HepG2 (cell line): Measurements from ENCODE around the gene PAPSS1. TPM values are rescaled to one million over a fixed set of nuclear protein-coding genes. Genes with fewer than 3 reads are reported as not detected.

Experiments
- AGO2 ChIP-seq: fragments of 200-400 bp; formaldehyde crosslinking; optimal IDR thresholded peaks from 2 replicates; pipeline ENCODE3; 2017; ENCODE audit warnings: mild to moderate bottlenecking, low read depth, low read length, moderate library complexity
- CREB1 ChIP-seq, 2 experiments: fragments of 450-650 bp in 1 of 2; IDR thresholded peaks; 2 replicates each; pipeline ENCODE4 v1.6.1; 2016 to 2017; ENCODE audit warnings: control low read depth in 1 of 2, mild to moderate bottlenecking in 1 of 2, missing compliant biosample characterization in 1 of 2, missing genetic modification characterization in 1 of 2
- KMT2A ChIP-seq: sonication (generic); formaldehyde crosslinking; IDR thresholded peaks from 2 replicates; pipeline ENCODE4 v1.4.0; 2020; ENCODE audit warnings: missing genetic modification reagents
- NAIF1 ChIP-seq: sonication (generic); formaldehyde crosslinking; IDR thresholded peaks from 2 replicates; pipeline ENCODE4 v1.5.0; 2020; ENCODE audit warnings: mild to moderate bottlenecking, missing genetic modification reagents, borderline replicate concordance
- NONO ChIP-seq, 2 experiments: fragments of 450-650 bp in 1 of 2; sonication (generic) in 1 of 2; formaldehyde crosslinking in 1 of 2; IDR thresholded peaks in 1 of 2; conservative IDR thresholded peaks in 1 of 2; 2 replicates each; pipeline versions ENCODE4 v1.6.1 to v1.8.0; 2017 to 2022; ENCODE audit warnings: mild to moderate bottlenecking in 1 of 2, missing genetic modification reagents in 1 of 2, moderate library complexity in 1 of 2
- NR2F6 ChIP-seq, 2 experiments: IDR thresholded peaks; 2 replicates each; pipeline ENCODE4 v1.6.1; 2016; ENCODE audit warnings: antibody characterized with exemption in 1 of 2, mild to moderate bottlenecking in 1 of 2
- PHB2 ChIP-seq: fragments of 450-650 bp; IDR thresholded peaks from 2 replicates; pipeline ENCODE4 v1.6.1; 2018; ENCODE audit not compliant: partially characterized antibody
- POLR2A ChIP-seq, 2 experiments: IDR thresholded peaks; 2 replicates each; pipeline ENCODE4 v1.6.1; 2011; ENCODE audit warnings: low read depth in 2 of 2, low read length in 2 of 2, mild to moderate bottlenecking in 1 of 2, moderate library complexity in 1 of 2; ENCODE audit not compliant: insufficient read depth in 1 of 2
- SIN3A ChIP-seq: IDR thresholded peaks from 2 replicates; pipeline ENCODE4 v1.6.1; 2011; ENCODE audit warnings: low read depth, mild to moderate bottlenecking, control low read depth, low read length, borderline replicate concordance
- TAF1 ChIP-seq: sonication (generic); formaldehyde crosslinking; IDR thresholded peaks from 2 replicates; pipeline ENCODE4 v1.4.0; 2020; ENCODE audit warnings: missing genetic modification reagents
- TCF12 ChIP-seq, 2 experiments: fragments of 450-650 bp in 1 of 2; sonication (generic) in 1 of 2; formaldehyde crosslinking in 1 of 2; IDR thresholded peaks; 2 replicates each; pipeline versions ENCODE4 v1.6.1 to v1.8.0; 2017 to 2022; ENCODE audit warnings: antibody characterized with exemption in 1 of 2, mild to moderate bottlenecking in 1 of 2, missing genetic modification reagents in 1 of 2, moderate library complexity in 1 of 2
- ZBTB7B ChIP-seq: sonication (generic); formaldehyde crosslinking; IDR thresholded peaks from 2 replicates; pipeline ENCODE4 v1.4.0; 2020; ENCODE audit warnings: missing genetic modification reagents
- ZFX ChIP-seq: sonication (generic); formaldehyde crosslinking; IDR thresholded peaks from 2 replicates; pipeline ENCODE4 v1.4.0; 2020; ENCODE audit warnings: mild to moderate bottlenecking, low read depth, missing genetic modification reagents, moderate library complexity
- ZNF101 ChIP-seq: sonication (generic); formaldehyde crosslinking; IDR thresholded peaks from 2 replicates; pipeline ENCODE4 v1.4.0; 2020; ENCODE audit warnings: mild to moderate bottlenecking, low read depth, missing genetic modification reagents, borderline replicate concordance
- ZNF350 ChIP-seq: sonication (generic); formaldehyde crosslinking; IDR thresholded peaks from 2 replicates; pipeline ENCODE4 v1.4.0; 2020; ENCODE audit warnings: mild to moderate bottlenecking, low read depth, missing genetic modification reagents, borderline replicate concordance
- ZNF552 ChIP-seq: sonication (generic); formaldehyde crosslinking; IDR thresholded peaks from 2 replicates; pipeline ENCODE4 v1.9.0; 2022; ENCODE audit warnings: missing genetic modification reagents, mild to moderate bottlenecking, borderline replicate concordance
- ZNF737 ChIP-seq: sonication (generic); formaldehyde crosslinking; IDR thresholded peaks from 2 replicates; pipeline ENCODE4 v1.5.0; 2020; ENCODE audit warnings: missing genetic modification reagents, mild to moderate bottlenecking, borderline replicate concordance
- ZNF749 ChIP-seq: sonication (generic); formaldehyde crosslinking; IDR thresholded peaks from 2 replicates; pipeline ENCODE4 v1.8.0; 2022; ENCODE audit warnings: mild to moderate bottlenecking, missing genetic modification reagents, moderate library complexity, borderline replicate concordance
- ZNF777 ChIP-seq: sonication (generic); formaldehyde crosslinking; IDR thresholded peaks from 2 replicates; pipeline ENCODE4 v1.4.0; 2020; ENCODE audit warnings: missing genetic modification reagents
- ZNF792 ChIP-seq: IDR thresholded peaks from 2 replicates; pipeline ENCODE4 v1.6.1; 2016
- polyA plus RNA-seq, 8 experiments: library from polyadenylated mRNA; depleted of rRNA in 3 of 8; stranded (reverse) in 7 of 8; unstranded in 1 of 8; fragments of >200 nt; fragmentation: Illumina TruSeq in 4 of 8; extraction: Trizol in 4 of 8; gene quantifications; 2 replicates each; pipeline versions ENCODE4 v1.2.1 to v1.2.3, GENCODE V29; 2011 to 2016; ENCODE audit warnings: low read depth in 4 of 8, missing spikeins in 1 of 8, mixed read lengths in 1 of 8; ENCODE audit not compliant: insufficient read depth in 1 of 8
- total RNA-seq, 5 experiments: library from RNA; depleted of rRNA; stranded (reverse); fragments of >200 nt; fragmentation: Illumina TruSeq; extraction: Trizol; gene quantifications; 2 replicates each; pipeline ENCODE4 v1.2.3, GENCODE V29; 2016; ENCODE audit warnings: low read depth in 1 of 5
- TF ChIP-seq, protein P1 (sequence below): sonication (generic); formaldehyde crosslinking; IDR thresholded peaks from 2 replicates; pipeline ENCODE4 v1.9.0; 2022; ENCODE audit warnings: low read depth, missing genetic modification reagents
- TF ChIP-seq, protein P2 (sequence below): sonication (generic); formaldehyde crosslinking; IDR thresholded peaks from 2 replicates; pipeline ENCODE4 v1.9.0; 2021; ENCODE audit warnings: missing genetic modification reagents, mild to moderate bottlenecking, borderline replicate concordance
- TF ChIP-seq, protein P3 (sequence below): sonication (generic); formaldehyde crosslinking; IDR thresholded peaks from 2 replicates; pipeline ENCODE4 v1.8.0; 2022; ENCODE audit warnings: mild to moderate bottlenecking, missing genetic modification reagents, moderate library complexity
- TF ChIP-seq, protein P4 (sequence below): IDR thresholded peaks from 2 replicates; pipeline ENCODE4 v1.6.1; 2012; ENCODE audit warnings: inconsistent platforms

Gene PAPSS1
- total and polyA plus RNA-seq, 2 of the 13 experiments (the other 11 are each of a cell fraction or from before 2014, with no cell fraction given), result 105 to 126 TPM

DNA sequence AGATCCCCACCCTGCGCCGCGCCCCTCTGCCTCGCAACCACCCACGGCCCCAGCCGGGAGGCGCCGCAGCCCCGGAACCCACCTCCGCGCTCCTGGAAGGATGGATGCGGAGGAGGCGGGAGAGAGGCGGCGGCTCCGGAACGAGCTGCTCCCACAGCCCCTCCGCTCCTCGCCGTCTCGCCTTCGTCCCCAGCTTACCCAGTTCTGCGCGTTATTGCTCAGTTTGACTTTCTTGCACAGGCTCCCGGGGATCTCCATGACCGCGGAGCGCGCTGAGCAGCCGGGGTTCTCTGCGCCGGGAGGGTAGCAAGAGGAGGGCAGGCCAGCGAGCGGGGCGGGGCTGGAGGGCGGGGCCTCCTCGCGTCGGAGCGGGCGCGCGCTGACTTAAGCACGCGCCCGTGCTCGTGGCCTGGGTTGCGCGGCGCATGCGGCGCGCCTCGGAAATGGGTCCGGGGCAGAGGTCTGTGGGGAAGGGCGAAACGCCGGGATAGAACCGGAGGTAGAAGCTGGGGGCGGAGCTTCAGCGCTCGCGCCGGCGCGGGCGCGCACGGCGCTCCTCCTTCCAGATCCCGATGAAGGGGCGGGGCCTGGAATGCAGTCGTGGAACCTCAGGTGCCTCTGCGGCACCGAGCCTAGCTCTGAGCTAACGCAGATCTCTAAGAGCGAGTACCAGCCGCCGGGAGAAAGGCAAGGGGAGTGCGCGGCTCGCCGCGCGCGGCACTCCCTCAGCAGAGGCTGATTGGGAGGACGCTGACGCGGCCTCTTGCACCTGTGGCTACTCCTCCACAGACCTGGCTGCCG is at the start of gene PAPSS1 (continued):
- no peak for TF ChIP-seq TCF12 (IDR thresholded peaks at IDR 0.05)
- TF ChIP-seq TCF12 (CRISPR knock-in tag; IDR thresholded peaks at IDR 0.05), result peak; percentile 90; the same call in 1 of the 2 replicates
- TF ChIP-seq PHB2, result no peak
- TF ChIP-seq ZFX, result peak; percentile 79
- TF ChIP-seq, protein P1, sequence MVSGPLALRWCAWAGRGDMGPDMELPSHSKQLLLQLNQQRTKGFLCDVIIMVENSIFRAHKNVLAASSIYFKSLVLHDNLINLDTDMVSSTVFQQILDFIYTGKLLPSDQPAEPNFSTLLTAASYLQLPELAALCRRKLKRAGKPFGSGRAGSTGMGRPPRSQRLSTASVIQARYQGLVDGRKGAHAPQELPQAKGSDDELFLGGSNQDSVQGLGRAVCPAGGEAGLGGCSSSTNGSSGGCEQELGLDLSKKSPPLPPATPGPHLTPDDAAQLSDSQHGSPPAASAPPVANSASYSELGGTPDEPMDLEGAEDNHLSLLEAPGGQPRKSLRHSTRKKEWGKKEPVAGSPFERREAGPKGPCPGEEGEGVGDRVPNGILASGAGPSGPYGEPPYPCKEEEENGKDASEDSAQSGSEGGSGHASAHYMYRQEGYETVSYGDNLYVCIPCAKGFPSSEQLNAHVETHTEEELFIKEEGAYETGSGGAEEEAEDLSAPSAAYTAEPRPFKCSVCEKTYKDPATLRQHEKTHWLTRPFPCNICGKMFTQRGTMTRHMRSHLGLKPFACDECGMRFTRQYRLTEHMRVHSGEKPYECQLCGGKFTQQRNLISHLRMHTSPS, result no peak
- no peak for TF ChIP-seq ZNF101 (CRISPR knock-in tag)
- no peak for TF ChIP-seq NR2F6 (IDR thresholded peaks at IDR 0.05)
- 0 out of 2 replicates have a peak, but pooled peaks have one; percentile 11 for TF ChIP-seq NR2F6 (CRISPR knock-in tag; IDR thresholded peaks at IDR 0.05)
- TF ChIP-seq AGO2, result peak; percentile 88
- peak; percentile 32 for TF ChIP-seq ZBTB7B
- no peak for TF ChIP-seq ZNF777 (CRISPR knock-in tag)
- peak; percentile 62 to 80 for TF ChIP-seq POLR2A (IDR thresholded peaks at IDR 0.05; ENCODE audit: insufficient read depth in 1 of 2, low read depth in 2 of 2, low read length in 2 of 2)
- peak; percentile 75; the same call in 1 of the 2 replicates for TF ChIP-seq NAIF1 (CRISPR knock-in tag)
- peak; percentile 67; the same call in 1 of the 2 replicates for TF ChIP-seq ZNF350 (CRISPR knock-in tag)
- 0 out of 2 replicates have a peak, but pooled peaks have one; percentile 29 for TF ChIP-seq SIN3A
- TF ChIP-seq, protein P2, sequence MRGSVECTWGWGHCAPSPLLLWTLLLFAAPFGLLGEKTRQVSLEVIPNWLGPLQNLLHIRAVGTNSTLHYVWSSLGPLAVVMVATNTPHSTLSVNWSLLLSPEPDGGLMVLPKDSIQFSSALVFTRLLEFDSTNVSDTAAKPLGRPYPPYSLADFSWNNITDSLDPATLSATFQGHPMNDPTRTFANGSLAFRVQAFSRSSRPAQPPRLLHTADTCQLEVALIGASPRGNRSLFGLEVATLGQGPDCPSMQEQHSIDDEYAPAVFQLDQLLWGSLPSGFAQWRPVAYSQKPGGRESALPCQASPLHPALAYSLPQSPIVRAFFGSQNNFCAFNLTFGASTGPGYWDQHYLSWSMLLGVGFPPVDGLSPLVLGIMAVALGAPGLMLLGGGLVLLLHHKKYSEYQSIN (CRISPR knock-in tag), result no peak
- no peak for TF ChIP-seq ZNF552
- peak; percentile 25; the same call in 1 of the 2 replicates for TF ChIP-seq ZNF792 (CRISPR knock-in tag)
- TF ChIP-seq ZNF737 (CRISPR knock-in tag), result no peak
- TF ChIP-seq, protein P3, sequence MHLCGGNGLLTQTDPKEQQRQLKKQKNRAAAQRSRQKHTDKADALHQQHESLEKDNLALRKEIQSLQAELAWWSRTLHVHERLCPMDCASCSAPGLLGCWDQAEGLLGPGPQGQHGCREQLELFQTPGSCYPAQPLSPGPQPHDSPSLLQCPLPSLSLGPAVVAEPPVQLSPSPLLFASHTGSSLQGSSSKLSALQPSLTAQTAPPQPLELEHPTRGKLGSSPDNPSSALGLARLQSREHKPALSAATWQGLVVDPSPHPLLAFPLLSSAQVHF (CRISPR knock-in tag), result no peak
- TF ChIP-seq, protein P4, sequence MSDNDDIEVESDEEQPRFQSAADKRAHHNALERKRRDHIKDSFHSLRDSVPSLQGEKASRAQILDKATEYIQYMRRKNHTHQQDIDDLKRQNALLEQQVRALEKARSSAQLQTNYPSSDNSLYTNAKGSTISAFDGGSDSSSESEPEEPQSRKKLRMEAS, result peak; percentile 65
- peak; percentile 82 for TF ChIP-seq TAF1 (CRISPR knock-in tag)
- peak; percentile 92 for TF ChIP-seq KMT2A (CRISPR knock-in tag)
- TF ChIP-seq NONO (IDR thresholded peaks at IDR 0.05), result no peak
- TF ChIP-seq NONO (CRISPR knock-in tag; conservative IDR thresholded peaks at IDR 0.05), result peak; percentile 63; the same call in 1 of the 2 replicates
- peak; percentile 16; the same call in 1 of the 2 replicates for TF ChIP-seq CREB1 (IDR thresholded peaks at IDR 0.05)
- TF ChIP-seq CREB1 (CRISPR knock-in tag; IDR thresholded peaks at IDR 0.05), result 0 out of 2 replicates have a peak, but pooled peaks have one; percentile 18
- peak; percentile 4; the same call in 1 of the 2 replicates for TF ChIP-seq ZNF749
